SK-N-SH (cell line): ENCODE results near the gene SNX24.
A peak's percentile ranks its signal among the peaks of the same experiment; 100 is the strongest.

Experiments
- GABPA ChIP-seq: IDR thresholded peaks from 2 replicates; pipeline ENCODE4 v1.4.0; 2012; ENCODE audit warnings: low read depth, mild to moderate bottlenecking
- JUND ChIP-seq: IDR thresholded peaks from 2 replicates; pipeline ENCODE4 v1.4.0; 2012
- POLR2AphosphoS5 ChIP-seq: IDR thresholded peaks from 2 replicates; pipeline ENCODE4 v1.6.1; 2012; ENCODE audit warnings: low read depth, low read length
- RAD21 ChIP-seq: IDR thresholded peaks from 2 replicates; pipeline ENCODE4 v1.6.1; 2012; ENCODE audit warnings: mild to moderate bottlenecking, low read length
- SIN3A ChIP-seq: IDR thresholded peaks from 2 replicates; pipeline ENCODE4 v1.6.1; 2012; ENCODE audit warnings: low read depth, mild to moderate bottlenecking, low read length, moderate library complexity, borderline replicate concordance
- YY1 ChIP-seq: IDR thresholded peaks from 2 replicates; pipeline ENCODE4 v1.4.0; 2012; ENCODE audit warnings: low read depth, mild to moderate bottlenecking
- TF ChIP-seq, protein P1 (sequence below): fragments of 200-600 bp; sonication (generic); IDR thresholded peaks from 2 replicates; pipeline ENCODE4 v1.6.1; 2017; ENCODE audit warnings: antibody characterized with exemption, mild to moderate bottlenecking, moderate library complexity
- TF ChIP-seq, protein P2 (sequence below): IDR thresholded peaks from 2 replicates; pipeline ENCODE4 v1.4.0; 2012; ENCODE audit warnings: low read depth
- TF ChIP-seq, protein P3 (sequence below): IDR thresholded peaks from 2 replicates; pipeline ENCODE4 v1.4.0; 2012; ENCODE audit warnings: low read depth, borderline replicate concordance

DNA sequence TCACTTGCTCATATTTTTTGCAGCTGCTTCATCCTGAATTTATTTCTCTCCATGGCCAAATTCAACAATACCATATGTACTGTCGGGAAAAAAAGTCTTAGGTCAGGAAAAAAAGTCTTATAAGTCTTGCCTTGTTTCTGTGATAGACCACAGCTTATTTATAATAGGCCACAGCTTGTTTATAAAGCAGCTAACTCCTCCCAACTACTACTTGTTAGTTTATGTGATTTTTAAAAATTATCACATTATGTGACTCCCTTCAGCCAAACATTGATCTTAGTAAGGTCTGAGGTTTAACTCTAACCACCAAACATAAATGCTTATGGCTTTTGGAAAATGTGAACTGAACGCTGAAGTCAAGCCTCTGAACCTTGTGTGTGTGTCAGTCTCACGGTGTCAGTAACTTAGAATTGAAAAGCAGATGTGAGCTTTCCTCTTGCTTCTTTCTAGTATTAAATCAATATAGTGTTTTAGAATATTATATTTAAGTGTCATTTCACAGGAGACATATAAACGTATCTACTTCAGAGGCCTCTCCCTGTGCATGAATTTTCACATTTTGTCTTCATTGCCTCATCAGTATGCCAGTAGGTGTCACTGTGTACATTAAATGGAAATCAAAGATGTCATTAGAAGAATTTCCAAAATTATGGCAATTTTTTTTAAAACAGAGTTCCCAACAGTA lies 51.3 kb downstream of the SNX24 start:
- TF ChIP-seq RAD21 (peak; percentile 77), SIN3A (no peak), POLR2AphosphoS5 (no peak), JUND (no peak), GABPA (no peak), YY1 (no peak)
- TF ChIP-seq, protein P1, sequence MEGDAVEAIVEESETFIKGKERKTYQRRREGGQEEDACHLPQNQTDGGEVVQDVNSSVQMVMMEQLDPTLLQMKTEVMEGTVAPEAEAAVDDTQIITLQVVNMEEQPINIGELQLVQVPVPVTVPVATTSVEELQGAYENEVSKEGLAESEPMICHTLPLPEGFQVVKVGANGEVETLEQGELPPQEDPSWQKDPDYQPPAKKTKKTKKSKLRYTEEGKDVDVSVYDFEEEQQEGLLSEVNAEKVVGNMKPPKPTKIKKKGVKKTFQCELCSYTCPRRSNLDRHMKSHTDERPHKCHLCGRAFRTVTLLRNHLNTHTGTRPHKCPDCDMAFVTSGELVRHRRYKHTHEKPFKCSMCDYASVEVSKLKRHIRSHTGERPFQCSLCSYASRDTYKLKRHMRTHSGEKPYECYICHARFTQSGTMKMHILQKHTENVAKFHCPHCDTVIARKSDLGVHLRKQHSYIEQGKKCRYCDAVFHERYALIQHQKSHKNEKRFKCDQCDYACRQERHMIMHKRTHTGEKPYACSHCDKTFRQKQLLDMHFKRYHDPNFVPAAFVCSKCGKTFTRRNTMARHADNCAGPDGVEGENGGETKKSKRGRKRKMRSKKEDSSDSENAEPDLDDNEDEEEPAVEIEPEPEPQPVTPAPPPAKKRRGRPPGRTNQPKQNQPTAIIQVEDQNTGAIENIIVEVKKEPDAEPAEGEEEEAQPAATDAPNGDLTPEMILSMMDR: peak; percentile 83
- TF ChIP-seq, protein P2, sequence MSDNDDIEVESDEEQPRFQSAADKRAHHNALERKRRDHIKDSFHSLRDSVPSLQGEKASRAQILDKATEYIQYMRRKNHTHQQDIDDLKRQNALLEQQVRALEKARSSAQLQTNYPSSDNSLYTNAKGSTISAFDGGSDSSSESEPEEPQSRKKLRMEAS: no peak
- TF ChIP-seq, protein P3, sequence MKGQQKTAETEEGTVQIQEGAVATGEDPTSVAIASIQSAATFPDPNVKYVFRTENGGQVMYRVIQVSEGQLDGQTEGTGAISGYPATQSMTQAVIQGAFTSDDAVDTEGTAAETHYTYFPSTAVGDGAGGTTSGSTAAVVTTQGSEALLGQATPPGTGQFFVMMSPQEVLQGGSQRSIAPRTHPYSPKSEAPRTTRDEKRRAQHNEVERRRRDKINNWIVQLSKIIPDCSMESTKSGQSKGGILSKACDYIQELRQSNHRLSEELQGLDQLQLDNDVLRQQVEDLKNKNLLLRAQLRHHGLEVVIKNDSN: no peak
